Stimulated activated naive CD8-positive, alpha-beta T cell treated with anti-CD3 and anti-CD28 coated beads, Interleukin-15, Interleukin-2, amounts not matched to agents 100 U/mL and 50 U/mL, for 24 hours (primary cell): ENCODE results near the gene ANKAR.
"Not testable (repeated sequence)": the region's sequence is repeated elsewhere in the genome, so short reads cannot be mapped to it uniquely, and the experiment has no call there.

Source experiments
- ATAC-seq: fragments of 150-1000 bp; cut with Tn5 transposase; one replicate; pipeline ENCODE4 v1.10.0; 2021
- DNase-seq: peaks from one replicate; pipeline ENCODE4 v3.0.0; 2021

The ANKAR gene

GRCh38 chr2:189717593-189717992, 43.1 kb downstream of the ANKAR start:
- not testable (repeated sequence) for DNase-seq, ATAC-seq

GRCh38 chr2:189719571-189719970, 45.1 kb downstream of the ANKAR start:
- ATAC-seq (no peak), DNase-seq (no peak)

- ATAC-seq: no peak
- no peak for DNase-seq
Measured at GRCh38 chr2:189723192-189723591, 48.7 kb downstream of the ANKAR start.
